NCI-H524 treated with DMSO at 0.1 percent for 48 hours (cell line): ENCODE results near the gene ADAMTS13.
"Not testable (repeated sequence)": the region's sequence is repeated elsewhere in the genome, so short reads cannot be mapped to it uniquely, and the experiment has no call there.

Experiments
- DNase-seq: peaks from one replicate; lab custom pipeline; 2025; lab: John Stamatoyannopoulos, UW

ADAMTS13 gene

GRCh38 chr9:133392308-133392707 lies 29.9 kb upstream of the ADAMTS13 start:
- not testable (repeated sequence) for DNase-seq

GRCh38 chr9:133393399-133393798 lies 28.8 kb upstream of the ADAMTS13 start:
- DNase-seq: no peak

GRCh38 chr9:133394687-133395271 lies 27.4 kb upstream of the ADAMTS13 start:
- no peak for DNase-seq

- DNase-seq: peak; percentile 32
Observed at GRCh38 chr9:133396952-133397351, 25.2 kb upstream of the ADAMTS13 start.

- no peak for DNase-seq
Observed at GRCh38 chr9:133397370-133397769, 24.8 kb upstream of the ADAMTS13 start.

- no peak for DNase-seq
Observed at GRCh38 chr9:133397895-133398294, 24.3 kb upstream of the ADAMTS13 start.

- DNase-seq: no peak
Observed at GRCh38 chr9:133400292-133400691, 21.9 kb upstream of the ADAMTS13 start.

GRCh38 chr9:133401588-133401987 lies 20.6 kb upstream of the ADAMTS13 start:
- no peak for DNase-seq

- DNase-seq: no peak
Observed at GRCh38 chr9:133402689-133403088, 19.5 kb upstream of the ADAMTS13 start.

- no peak for DNase-seq
Observed at GRCh38 chr9:133403766-133404453, 18.3 kb upstream of the ADAMTS13 start.

- DNase-seq: no peak
Observed at GRCh38 chr9:133404454-133405002, 17.6 kb upstream of the ADAMTS13 start.

GRCh38 chr9:133405508-133406438 lies 16.4 kb upstream of the ADAMTS13 start:
- no peak for DNase-seq

- DNase-seq: no peak
Observed at GRCh38 chr9:133406480-133407307, 15.5 kb upstream of the ADAMTS13 start.

- DNase-seq: no peak
Observed at GRCh38 chr9:133408042-133408441, 14.1 kb upstream of the ADAMTS13 start.

- DNase-seq: no peak
Observed at GRCh38 chr9:133415170-133415569, 7.0 kb upstream of the ADAMTS13 start.

GRCh38 chr9:133417541-133418461 lies 4.4 kb upstream of the ADAMTS13 start, which contains the start of gene REXO4:
Gene REXO4, minus strand, starts transcription at chr9:133418010. Its CDS starts 166 bp downstream, at chr9:133417844.
- peak; percentile 78 for DNase-seq

GRCh38 chr9:133419005-133419404 lies 3.2 kb upstream of the ADAMTS13 start:
- no peak for DNase-seq

GRCh38 chr9:133420392-133420827 lies 1.8 kb upstream of the ADAMTS13 start:
- DNase-seq: no peak

GRCh38 chr9:133423216-133423615 lies 1.0 kb downstream of the ADAMTS13 start:
- DNase-seq: no peak

- DNase-seq: no peak
Observed at GRCh38 chr9:133424187-133424586, 2.0 kb downstream of the ADAMTS13 start.
